DOHH2 (cell line): ENCODE data around the gene PTGES3L.
"Not testable (repeated sequence)": the region's sequence is repeated elsewhere in the genome, so short reads cannot be mapped to it uniquely, and the experiment has no call there.

Experiments used
- H3F3A ChIP-seq: fragments of 200-600 bp; sonication (generic), shearing (Covaris generic); 2 replicates; pipeline ENCODE4 v1.6.0; 2016; ENCODE audit warnings: antibody characterized with exemption, mild to moderate bottlenecking; ENCODE audit not compliant: control insufficient read depth, insufficient read depth
- H3K27ac ChIP-seq: fragments of 200-600 bp; sonication (generic); 2 replicates; pipeline ENCODE4 v1.5.1; 2014; ENCODE audit warnings: low read depth, mild to moderate bottlenecking, low read length, moderate library complexity
- H3K27me3 ChIP-seq: fragments of 200-600 bp; sonication (generic); 2 replicates; pipeline ENCODE4 v1.6.1; 2014; ENCODE audit warnings: mild to moderate bottlenecking, low read length, mixed read lengths; ENCODE audit not compliant: control insufficient read depth
- H3K36me3 ChIP-seq: fragments of 200-600 bp; sonication (generic); 2 replicates; pipeline ENCODE4 v1.6.1; 2014; ENCODE audit warnings: mild to moderate bottlenecking, low read length, moderate library complexity, mixed read lengths; ENCODE audit not compliant: control insufficient read depth
- H3K4me1 ChIP-seq: fragments of 200-600 bp; sonication (generic); 2 replicates; pipeline ENCODE4 v1.6.1; 2014; ENCODE audit warnings: mild to moderate bottlenecking, low read length, mixed read lengths; ENCODE audit not compliant: control insufficient read depth
- H3K4me2 ChIP-seq: fragments of 200-600 bp; sonication (generic); 2 replicates; pipeline ENCODE4 v1.6.0; 2014; ENCODE audit warnings: mild to moderate bottlenecking, low read length, moderate library complexity
- H3K4me3 ChIP-seq: fragments of 200-600 bp; sonication (generic); 2 replicates; pipeline ENCODE4 v1.5.1; 2014; ENCODE audit warnings: mild to moderate bottlenecking, low read length, mixed read lengths
- H3K79me2 ChIP-seq: fragments of 200-600 bp; sonication (generic); 2 replicates; pipeline ENCODE4 v1.6.1; 2014; ENCODE audit warnings: mild to moderate bottlenecking, low read length, mixed read lengths; ENCODE audit not compliant: control insufficient read depth
- H3K9me2 ChIP-seq: fragments of 200-600 bp; sonication (generic); replicated peaks from 2 replicates; pipeline ENCODE4 v1.6.1; 2014; ENCODE audit warnings: mild to moderate bottlenecking, low read length, mixed read lengths; ENCODE audit not compliant: control insufficient read depth
- H3K9me3 ChIP-seq: fragments of 200-600 bp; sonication (generic); 2 replicates; pipeline ENCODE4 v1.6.1; 2014; ENCODE audit warnings: antibody characterized with exemption, low read length, mixed read lengths; ENCODE audit not compliant: control insufficient read depth, insufficient read depth
- H4K20me1 ChIP-seq: fragments of 200-600 bp; sonication (generic); 2 replicates; pipeline ENCODE4 v1.6.0; 2014; ENCODE audit warnings: low read depth, mild to moderate bottlenecking, antibody characterized with exemption, low read length, moderate library complexity; ENCODE audit not compliant: control insufficient read depth, insufficient read depth
- CTCF ChIP-seq: fragments of 200-600 bp; sonication (generic); IDR thresholded peaks from one replicate; pipeline ENCODE4 v1.5.1; 2014; ENCODE audit warnings: antibody characterized with exemption, mild to moderate bottlenecking, low read depth, low read length; ENCODE audit not compliant: poor library complexity, severe bottlenecking
- EZH2phosphoT487 ChIP-seq: fragments of 200-600 bp; sonication (generic); IDR thresholded peaks from 2 replicates; pipeline ENCODE4 v1.6.1; 2017; ENCODE audit warnings: borderline replicate concordance, mild to moderate bottlenecking, antibody characterized with exemption, low read length, moderate library complexity, mixed read lengths

PTGES3L gene

GRCh38 chr17:43003542-43004172 lies 23.8 kb upstream of the PTGES3L start:
- Histone ChIP-seq H3K27ac (no peak overlapping the region), H3K4me2 (no peak overlapping the region)

GRCh38 chr17:43000894-43001293 lies 21.0 kb upstream of the PTGES3L start:
- not testable (repeated sequence) for H3K27ac ChIP-seq, H3K27me3 ChIP-seq, H3K9me3 ChIP-seq, H3K4me3 ChIP-seq, H3K9me2 ChIP-seq
- Histone ChIP-seq H3K79me2 (peaks cover 26% of the 10 kb centered on the region), H4K20me1 (peaks cover 14% of the 10 kb centered on the region), H3K36me3 (peaks cover 60% of the 10 kb centered on the region), H3K4me1 (peaks cover 23% of the 10 kb centered on the region), H3K4me2 (peak overlapping the region; percentile 2; the same call in 1 of the 2 replicates), H3F3A (peaks cover 56% of the 10 kb centered on the region)

More at GRCh38 chr17:43003542-43004172, 23.8 kb upstream of the PTGES3L start:
- H3K27me3 ChIP-seq = no peaks in the 10 kb centered on the region
- H3K79me2 ChIP-seq = peaks cover 21% of the 10 kb centered on the region
- peaks cover 14% of the 10 kb centered on the region for H4K20me1 ChIP-seq
- H3K9me2 ChIP-seq = no peaks in the 10 kb centered on the region
- peaks cover 57% of the 10 kb centered on the region for H3F3A ChIP-seq
- no peaks in the 10 kb centered on the region for H3K9me3 ChIP-seq
- no peak overlapping the region for H3K4me3 ChIP-seq
- H3K4me1 ChIP-seq = peaks cover 23% of the 10 kb centered on the region
- H3K36me3 ChIP-seq = peaks cover 64% of the 10 kb centered on the region
- TF ChIP-seq EZH2phosphoT487 (no peak), CTCF (no peak)

GRCh38 chr17:42999003-42999525 lies 19.2 kb upstream of the PTGES3L start:
- Histone ChIP-seq H4K20me1 (peaks cover 14% of the 10 kb centered on the region), H3K9me2 (no peaks in the 10 kb centered on the region), H3K27me3 (no peaks in the 10 kb centered on the region), H3K79me2 (peaks cover 26% of the 10 kb centered on the region), H3K4me3 (peak overlapping the region; percentile 83), H3F3A (peaks cover 50% of the 10 kb centered on the region), H3K4me2 (peak overlapping the region; percentile 95), H3K9me3 (no peaks in the 10 kb centered on the region), H3K4me1 (peaks cover 23% of the 10 kb centered on the region), H3K36me3 (peaks cover 58% of the 10 kb centered on the region), H3K27ac (peak overlapping the region; percentile 65)
- TF ChIP-seq EZH2phosphoT487 (no peak), CTCF (no peak)
